GM12872 (cell line): ENCODE results near the gene ARHGAP6.

ENCODE experiments used
- TF ChIP-seq, protein P1 (sequence below): IDR thresholded peaks from 3 replicates; pipeline ENCODE4 v1.5.1; 2011; ENCODE audit warnings: low read depth, mild to moderate bottlenecking, low read length, moderate library complexity; ENCODE audit not compliant: insufficient read depth

Gene ARHGAP6

DNA sequence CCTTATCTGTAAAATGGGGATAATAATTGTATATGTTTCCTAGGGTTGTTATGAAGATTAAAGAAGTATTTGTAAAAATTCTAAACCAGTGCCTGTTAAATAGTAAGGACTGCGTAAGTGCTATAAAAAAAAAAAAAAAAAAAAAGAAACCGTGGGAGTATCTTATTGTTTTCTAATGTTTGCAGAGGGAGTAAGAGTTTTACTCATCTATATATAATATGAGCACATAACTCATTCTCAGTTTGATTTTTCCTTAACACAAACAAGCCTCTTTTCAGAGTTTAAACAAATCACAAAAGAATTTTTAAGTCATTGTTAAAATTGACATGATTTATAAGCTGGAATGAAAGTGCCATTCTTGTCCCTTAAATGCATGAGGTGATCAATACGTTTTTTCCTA is 267.6 kb downstream of the ARHGAP6 start:
- TF ChIP-seq, protein P1, sequence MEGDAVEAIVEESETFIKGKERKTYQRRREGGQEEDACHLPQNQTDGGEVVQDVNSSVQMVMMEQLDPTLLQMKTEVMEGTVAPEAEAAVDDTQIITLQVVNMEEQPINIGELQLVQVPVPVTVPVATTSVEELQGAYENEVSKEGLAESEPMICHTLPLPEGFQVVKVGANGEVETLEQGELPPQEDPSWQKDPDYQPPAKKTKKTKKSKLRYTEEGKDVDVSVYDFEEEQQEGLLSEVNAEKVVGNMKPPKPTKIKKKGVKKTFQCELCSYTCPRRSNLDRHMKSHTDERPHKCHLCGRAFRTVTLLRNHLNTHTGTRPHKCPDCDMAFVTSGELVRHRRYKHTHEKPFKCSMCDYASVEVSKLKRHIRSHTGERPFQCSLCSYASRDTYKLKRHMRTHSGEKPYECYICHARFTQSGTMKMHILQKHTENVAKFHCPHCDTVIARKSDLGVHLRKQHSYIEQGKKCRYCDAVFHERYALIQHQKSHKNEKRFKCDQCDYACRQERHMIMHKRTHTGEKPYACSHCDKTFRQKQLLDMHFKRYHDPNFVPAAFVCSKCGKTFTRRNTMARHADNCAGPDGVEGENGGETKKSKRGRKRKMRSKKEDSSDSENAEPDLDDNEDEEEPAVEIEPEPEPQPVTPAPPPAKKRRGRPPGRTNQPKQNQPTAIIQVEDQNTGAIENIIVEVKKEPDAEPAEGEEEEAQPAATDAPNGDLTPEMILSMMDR = no peak

DNA sequence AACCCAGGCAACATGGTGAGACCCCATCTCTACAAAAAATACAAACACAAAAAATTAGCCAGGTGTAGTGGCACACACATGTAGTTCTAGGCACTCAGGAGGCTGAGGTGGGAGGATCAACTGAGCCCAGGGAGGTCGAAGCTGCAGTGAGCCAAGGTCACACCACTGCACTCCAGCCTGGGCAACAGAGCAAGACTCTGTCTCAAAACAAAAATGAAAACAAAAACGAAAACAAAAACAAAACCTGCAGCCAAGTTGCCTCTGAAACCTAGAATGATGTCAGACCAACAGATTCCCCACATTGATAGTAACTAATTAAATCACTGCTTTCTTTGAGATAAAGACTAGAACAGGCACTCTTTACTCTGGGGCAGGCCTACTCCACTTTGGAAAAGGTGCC is 268.0 kb downstream of the ARHGAP6 start:
- TF ChIP-seq, protein P1 = no peak

DNA sequence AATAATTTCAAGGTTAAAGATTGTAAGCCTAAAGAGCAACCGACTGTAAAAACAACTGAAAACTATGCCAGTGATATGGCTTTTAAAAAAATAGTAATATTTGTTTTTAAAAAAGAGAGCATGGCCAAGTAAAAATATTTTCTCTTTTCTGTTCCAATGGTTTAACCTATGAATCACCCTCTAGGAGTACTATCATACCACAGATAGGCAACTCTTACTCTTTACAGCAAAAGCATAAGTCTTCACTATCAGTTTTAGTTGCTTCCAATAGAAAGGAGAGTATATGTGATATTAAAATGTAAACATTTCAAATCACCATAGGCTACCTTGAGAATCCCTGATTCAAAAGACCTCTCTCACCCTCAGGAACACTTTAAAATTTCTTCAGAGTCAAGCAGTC is 269.9 kb downstream of the ARHGAP6 start:
- TF ChIP-seq, protein P1 = no peak

DNA sequence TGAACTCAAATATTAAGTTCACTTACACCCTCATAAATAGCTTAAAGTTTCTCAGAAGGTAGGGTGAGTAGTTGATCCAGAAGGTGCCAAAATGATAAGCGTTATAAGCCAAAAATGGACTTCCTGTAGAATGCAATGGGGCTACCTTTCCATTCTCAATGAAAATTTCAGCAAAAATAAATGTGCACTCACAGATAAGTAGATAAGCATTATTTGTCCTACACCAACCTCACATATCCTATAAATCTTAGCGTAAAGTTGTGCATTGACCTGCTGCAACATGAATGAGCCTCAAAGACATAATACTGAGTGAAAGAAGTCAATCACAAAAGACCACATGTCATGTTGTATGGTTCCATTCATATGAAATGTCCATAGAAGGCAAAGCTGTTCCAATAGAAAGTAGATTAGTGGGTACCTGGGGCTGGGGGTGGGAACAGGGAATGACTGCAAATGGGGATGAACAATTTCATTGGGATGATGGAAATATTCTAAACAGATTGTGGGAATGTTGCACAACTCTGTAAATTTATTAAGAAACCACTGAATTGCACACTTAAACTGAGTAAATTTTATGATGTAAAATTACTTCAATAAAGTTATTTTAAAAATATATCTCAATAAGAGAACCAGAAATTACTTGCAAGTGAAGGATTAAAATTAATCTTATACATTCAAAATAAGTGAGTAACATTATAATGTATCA is 271.6 kb downstream of the ARHGAP6 start:
- TF ChIP-seq, protein P1 = no peak

DNA sequence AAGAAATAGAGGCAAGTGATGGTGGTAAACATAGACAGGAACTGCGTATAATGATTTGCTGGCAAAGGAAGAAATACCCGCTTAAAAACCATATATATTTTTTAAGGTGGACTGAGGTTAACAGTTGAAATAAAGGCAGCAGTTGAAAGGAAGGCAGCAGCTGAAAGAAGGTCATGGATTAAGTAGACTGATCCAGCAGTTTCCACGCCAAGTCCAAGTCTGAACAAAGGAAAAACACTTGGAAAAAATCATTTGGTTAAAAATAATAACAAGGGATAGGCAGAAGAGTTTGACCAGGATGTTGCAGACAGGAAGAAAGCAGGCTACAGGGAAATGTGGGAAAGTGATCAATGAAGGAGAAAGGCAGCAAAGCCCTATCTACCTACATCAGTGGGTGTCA is 278.9 kb downstream of the ARHGAP6 start:
- TF ChIP-seq, protein P1 = no peak

DNA sequence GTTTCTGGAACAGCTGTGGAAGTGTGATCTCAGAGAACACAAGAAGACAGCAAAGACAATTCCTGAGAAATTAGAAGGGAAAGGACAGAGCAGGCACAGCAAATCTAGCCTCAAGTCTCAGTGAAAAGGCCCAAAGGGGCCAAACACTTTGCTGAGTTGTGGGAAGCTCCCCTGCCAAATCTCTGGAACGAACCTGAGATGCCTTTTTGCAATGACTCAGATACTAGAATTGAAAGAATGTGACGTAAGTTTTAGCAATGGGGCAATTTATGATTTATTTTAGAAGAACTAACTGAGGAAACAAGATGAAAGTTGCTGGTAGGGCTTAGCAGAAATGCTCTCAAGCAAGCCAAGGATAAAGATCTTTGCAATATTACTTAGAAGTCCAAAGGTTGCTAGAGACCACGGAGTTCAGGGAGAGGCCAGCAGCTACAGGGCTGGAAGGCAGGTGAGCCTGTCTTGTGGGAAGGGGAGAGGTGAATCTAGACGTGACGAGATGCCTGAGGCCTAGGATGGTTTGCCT is 279.7 kb downstream of the ARHGAP6 start:
- TF ChIP-seq, protein P1 = no peak

DNA sequence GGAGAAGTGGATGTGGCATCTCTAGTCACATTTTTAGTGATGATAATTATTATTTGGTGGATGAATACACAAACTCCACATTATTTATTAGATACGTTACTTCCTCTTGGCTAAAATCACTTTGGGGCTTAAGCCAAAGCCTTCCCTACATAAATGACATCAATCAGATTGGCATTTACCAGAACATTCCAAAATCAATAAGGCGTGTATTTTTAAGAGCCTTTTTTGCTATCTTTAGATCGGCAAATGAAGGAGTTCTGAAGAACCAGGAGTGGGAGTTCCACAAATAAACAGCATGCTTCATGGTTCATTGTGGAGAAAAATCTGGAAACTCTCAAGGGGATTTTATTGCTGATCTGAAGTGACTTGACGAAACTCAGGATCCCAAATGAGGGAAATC is 282.8 kb downstream of the ARHGAP6 start:
- TF ChIP-seq, protein P1 = no peak
